Measurements from ENCODE around the gene ARFRP1.
"Not testable (repeated sequence)": the region's sequence is repeated elsewhere in the genome, so short reads cannot be mapped to it uniquely, and the experiment has no call there.

Gene ARFRP1

GRCh38 chr20:63653041-63653973, 54.5 kb downstream of the ARFRP1 start, which contains the start of gene STMN3:
TSS of gene STMN3 (minus strand) at chr20:63653424. CDS start at chr20:63653345, 79 bp downstream.
- peak; percentile 71 for DNase-seq

DNA sequence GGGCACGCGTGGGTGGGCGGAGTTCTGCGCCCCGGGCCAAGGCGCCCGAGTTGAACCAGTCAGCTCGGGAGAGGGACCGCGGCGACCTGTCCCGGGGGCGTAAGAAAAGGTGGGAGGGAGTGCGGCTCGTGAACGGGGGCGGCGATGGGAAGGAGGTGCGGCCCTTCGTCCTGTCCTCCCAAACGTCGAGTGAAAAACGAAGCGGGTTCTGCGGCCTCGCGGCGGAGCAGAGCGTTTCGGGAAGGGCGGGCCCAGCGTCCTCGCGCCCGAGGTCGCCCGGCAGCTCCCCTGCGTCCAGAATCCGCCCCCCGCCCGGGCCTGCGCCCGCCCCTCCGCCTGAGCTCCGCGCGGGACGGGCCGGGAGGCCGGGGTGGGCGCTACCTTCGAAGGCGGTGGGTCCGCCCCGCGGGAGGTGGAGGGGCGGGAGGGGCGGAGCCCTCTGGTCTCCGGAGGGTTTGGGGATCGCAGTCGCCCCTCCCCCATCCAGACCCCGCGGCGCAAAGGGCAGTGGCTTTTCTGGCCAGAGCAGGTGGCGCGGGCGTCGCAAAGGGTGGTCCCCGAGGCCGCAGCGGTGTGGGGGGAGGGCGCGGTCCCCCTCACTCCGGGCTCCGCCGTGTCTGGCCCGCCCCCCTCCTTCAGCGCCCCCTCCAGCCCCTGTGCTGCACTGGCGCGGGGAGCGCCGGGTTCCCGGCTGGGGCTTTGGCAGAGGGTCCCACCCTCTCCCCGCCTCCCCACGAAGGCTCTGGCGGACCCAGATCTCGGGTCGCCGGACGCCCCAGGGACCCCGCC, 55.4 kb downstream of the ARFRP1 start:
- peak; percentile 51 for DNase-seq

GRCh38 chr20:63651942-63652191, 55.9 kb downstream of the ARFRP1 start:
- peak; percentile 49 for DNase-seq

DNA sequence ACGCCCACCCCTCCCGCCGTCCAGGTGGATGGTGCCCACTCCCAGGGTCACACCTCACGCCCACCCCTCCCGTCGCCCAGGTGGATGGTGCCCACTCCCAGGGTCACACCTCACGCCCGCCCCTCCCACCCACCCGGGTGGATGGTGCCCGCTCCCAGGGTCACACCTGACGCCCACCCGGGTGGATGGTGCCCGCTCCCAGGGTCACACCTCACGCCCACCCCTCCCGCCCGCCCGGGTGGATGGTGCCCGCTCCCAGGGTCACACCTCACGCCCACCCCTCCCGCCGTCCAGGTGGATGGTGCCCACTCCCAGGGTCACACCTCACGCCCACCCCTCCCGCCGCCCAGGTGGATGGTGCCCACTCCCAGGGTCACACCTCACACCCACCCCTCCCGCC, 57.3 kb downstream of the ARFRP1 start:
- DNase-seq = not testable (repeated sequence)

DNA sequence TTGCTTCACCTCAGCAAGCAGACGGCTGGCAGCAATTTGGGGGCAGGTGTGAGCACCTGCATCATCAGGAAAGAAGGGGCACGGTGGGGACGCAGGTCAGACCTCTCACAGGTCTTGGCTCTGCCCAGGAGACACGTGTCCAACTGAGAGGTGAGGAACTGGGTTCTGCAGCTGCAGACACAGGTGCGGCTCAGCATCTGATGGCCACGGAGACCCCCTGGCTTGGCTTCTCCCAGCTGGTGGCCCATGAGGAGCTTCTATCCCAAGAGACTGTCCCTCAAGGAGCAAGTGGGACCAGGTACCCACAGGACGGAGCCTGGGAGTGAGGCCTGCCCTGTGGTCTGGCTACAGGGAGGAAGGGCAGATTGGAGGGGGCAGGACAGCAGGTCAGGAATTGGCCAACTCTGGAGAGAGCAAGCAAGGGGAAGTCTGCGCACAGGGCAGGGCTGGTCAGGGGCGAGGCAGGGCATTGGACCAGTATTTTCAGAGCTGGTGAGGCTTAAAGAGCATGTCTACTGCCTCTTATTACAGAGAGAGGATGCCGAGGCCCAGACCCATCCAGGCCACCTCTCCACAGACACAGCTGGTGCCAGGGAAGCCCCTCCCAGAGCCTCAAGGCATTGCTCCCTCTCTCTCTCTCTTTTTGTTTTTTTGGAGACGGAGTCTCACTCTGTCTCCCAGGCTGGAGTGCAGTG, 58.7 kb downstream of the ARFRP1 start:
- DNase-seq = no peak
